Epithelial cell of proximal tubule (primary cell): Measurements from ENCODE around the gene TOMM6. TPM values are rescaled to one million over a fixed set of nuclear protein-coding genes. Genes with fewer than 3 reads are reported as not detected.
A peak's percentile ranks its signal among the peaks of the same experiment; 100 is the strongest.

Experiments
- DNase-seq: peaks from one replicate; pipeline ENCODE4 v3.0.0-alpha.2; 2011; ENCODE audit warnings: low read depth
- H3K4me3 ChIP-seq: 2 replicates; pipeline ENCODE4 v1.5.1; 2011; ENCODE audit warnings: low read depth, mild to moderate bottlenecking, low read length
- CTCF ChIP-seq: conservative IDR thresholded peaks from 2 replicates; pipeline ENCODE4 v1.5.1; 2012; ENCODE audit warnings: low read depth, mild to moderate bottlenecking, low read length
- total RNA-seq: library from RNA; depleted of rRNA; stranded (reverse); fragments of >200 nt; gene quantifications from 2 replicates; pipeline ENCODE4 v1.2.3, GENCODE V29; 2015

Gene TOMM6
- total RNA-seq = 224 and 302 TPM in 2 replicates

- peak; percentile 63 for TF ChIP-seq CTCF
- H3K4me3 ChIP-seq = peak within 1 kb of the TSS; percentile 76
- DNase-seq = peak; percentile 71
Measured at GRCh38 chr6:41787219-41787917, at the start of gene TOMM6. Gene TOMM6 (plus strand): TSS chr6:41787694. CDS start chr6:41787698, 4 bp downstream.

DNA sequence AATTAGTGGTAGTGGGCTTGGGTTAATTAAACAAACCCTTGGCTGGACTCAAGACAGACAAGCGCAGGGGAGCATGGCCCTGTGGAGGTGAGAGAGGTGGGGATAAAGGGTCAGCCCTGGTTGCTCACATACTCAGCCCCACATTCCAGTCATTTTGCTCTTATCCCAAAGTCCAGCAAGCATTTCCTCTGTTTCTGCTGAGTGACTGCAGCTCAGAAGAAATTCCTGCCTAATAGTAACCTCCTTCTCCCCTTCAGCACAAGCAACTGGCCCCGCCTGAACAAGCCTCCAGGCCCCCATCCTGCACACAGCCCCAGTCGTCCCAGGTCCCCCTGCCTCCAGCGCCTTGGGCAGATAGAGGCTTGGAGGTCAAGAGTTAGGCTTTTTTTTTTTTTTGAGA lies 48.5 kb upstream of the TOMM6 start:
- no peak overlapping the region for H3K4me3 ChIP-seq
- TF ChIP-seq CTCF = no peak
- no peak for DNase-seq

DNA sequence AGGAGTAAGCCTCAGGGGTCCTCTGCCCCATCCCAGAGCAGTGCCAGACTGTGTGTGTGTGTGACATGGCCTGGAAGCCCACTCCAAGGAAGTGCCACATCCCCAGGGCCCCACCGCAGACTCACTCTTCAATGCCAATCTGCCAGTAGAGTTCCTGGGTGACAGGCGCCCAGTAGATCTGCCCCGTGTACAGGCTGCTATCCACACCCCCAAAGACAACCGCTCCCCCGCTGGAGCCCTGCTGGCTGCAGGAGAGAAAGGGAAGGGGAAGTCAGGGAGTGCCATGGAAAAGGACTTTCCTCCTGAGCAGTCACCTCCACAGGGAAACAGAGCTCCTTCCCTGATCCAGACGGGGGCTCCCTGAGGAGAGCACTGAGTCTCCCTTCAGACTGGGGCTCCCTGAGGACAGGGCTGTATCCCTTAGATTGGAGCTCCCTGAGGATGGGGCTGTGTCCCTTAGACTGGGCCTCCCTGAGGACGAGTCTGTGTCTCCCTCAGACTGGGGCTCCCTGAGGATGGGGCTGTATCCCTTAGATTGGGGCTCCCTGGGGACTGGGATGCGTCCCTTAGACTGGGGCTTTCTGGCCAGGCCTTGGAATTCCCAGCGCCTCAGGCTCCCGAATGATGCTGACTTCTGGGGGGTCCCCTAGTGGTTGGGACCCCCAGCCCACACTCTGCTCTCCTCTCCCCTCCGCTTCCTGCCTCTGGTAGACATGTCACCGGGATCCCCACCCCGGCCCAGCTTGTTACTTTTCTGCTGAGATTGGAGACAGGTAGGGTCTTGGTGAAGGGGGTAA lies 46.9 kb upstream of the TOMM6 start:
- TF ChIP-seq CTCF = no peak
- no peak overlapping the region for H3K4me3 ChIP-seq
- DNase-seq = no peak

- TF ChIP-seq CTCF = no peak
- no peak for DNase-seq
- H3K4me3 ChIP-seq = no peak overlapping the region
Measured at GRCh38 chr6:41741625-41742490, 45.6 kb upstream of the TOMM6 start.

- no peak overlapping the region for H3K4me3 ChIP-seq
- TF ChIP-seq CTCF = no peak
- DNase-seq = no peak
Measured at GRCh38 chr6:41743406-41744235, 43.9 kb upstream of the TOMM6 start.

DNA sequence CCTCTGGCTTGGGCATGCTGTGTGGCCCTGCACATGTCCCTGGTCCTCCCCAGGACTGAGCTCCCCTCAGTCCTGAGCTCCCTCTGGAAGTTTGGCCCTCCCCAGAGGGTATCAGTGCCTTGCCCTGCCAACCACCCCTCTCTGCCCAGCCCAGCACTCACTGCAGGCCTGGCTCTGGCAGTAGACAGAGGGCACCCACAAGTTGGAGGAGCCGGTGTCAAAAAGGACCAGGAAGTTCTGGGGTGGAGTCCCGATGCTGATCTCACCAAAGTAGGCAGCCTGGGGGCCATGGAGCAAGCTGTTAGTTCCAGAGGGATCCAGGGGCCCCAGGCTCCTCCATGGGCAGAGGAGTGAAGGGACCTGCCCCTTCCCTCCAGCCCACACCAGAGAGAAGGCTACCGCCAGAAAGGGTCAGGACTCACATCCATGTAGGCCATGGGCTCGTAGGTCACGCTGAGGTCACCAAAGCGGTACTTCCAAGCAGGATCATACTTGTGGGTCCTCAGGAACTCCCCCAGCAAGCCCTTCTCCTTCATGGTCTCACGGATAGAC lies 43.2 kb upstream of the TOMM6 start:
- DNase-seq = no peak
- TF ChIP-seq CTCF = no peak
- no peak overlapping the region for H3K4me3 ChIP-seq
